ENCODE data around the gene SORL1. TPM values are rescaled to one million over a fixed set of nuclear protein-coding genes. Genes with fewer than 3 reads are reported as not detected.

SORL1 gene
- total and polyA plus RNA-seq, 2 of the 8 experiments (the other 6 are each of a cell fraction or from before 2014, with no cell fraction given): 38.1 to 65.5 TPM

GRCh38 chr11:121650351-121651256 is 198.5 kb downstream of the SORL1 start:
- H3K9me3 ChIP-seq (ENCODE audit: insufficient read depth in 2 of 2, low read depth in 1 of 2, low read length in 1 of 2): no peaks in the 10 kb centered on the region
- no peak overlapping the region for H3K4me2 ChIP-seq (ENCODE audit: insufficient read depth in 1 of 2, low read depth in 2 of 2, low read length in 2 of 2)
- peaks cover 7 to 10% (median 9%) of the 10 kb centered on the region in 4 experiments; a peak in 6 of 7 replicates for H3K4me1 ChIP-seq (replicated peaks in 1 of 4; ENCODE audit: control insufficient read depth in 3 of 4, insufficient read depth in 4 of 4, low read length in 3 of 4)
- H2AFZ ChIP-seq (ENCODE audit: low read length): no peak overlapping the region
- no peak overlapping the region for H3K56ac ChIP-seq (replicated peaks; ENCODE audit: insufficient read length, low read depth, low read length)
- no peak for TF ChIP-seq POLR2A (IDR thresholded peaks at IDR 0.05; ENCODE audit: control extremely low read depth in 1 of 2, low read depth in 2 of 2, low read length in 2 of 2)
- TF ChIP-seq RFX5 (IDR thresholded peaks at IDR 0.05; ENCODE audit: borderline replicate concordance, low read depth, low read length): no peak
- no peak for TF ChIP-seq CEBPB (IDR thresholded peaks at IDR 0.05; ENCODE audit: low read depth, low read length)
- no peak for TF ChIP-seq MAX (IDR thresholded peaks at IDR 0.05)
- no peaks in the 10 kb centered on the region for H3K79me2 ChIP-seq (ENCODE audit: control insufficient read depth in 1 of 2, insufficient read depth in 2 of 2, low read length in 2 of 2)
- H2BK15ac ChIP-seq (ENCODE audit: low read length): no peak overlapping the region
- no peak overlapping the region; the same call in 1 of the 2 replicates for H2BK12ac ChIP-seq (ENCODE audit: low read depth, low read length)
- no peak overlapping the region for H4K8ac ChIP-seq (ENCODE audit: extremely low read depth, insufficient read depth, low read length)
- H3K23ac ChIP-seq (ENCODE audit: insufficient read length): no peak overlapping the region
- H3K36me3 ChIP-seq (ENCODE audit: control insufficient read depth in 2 of 4, insufficient read depth in 4 of 4, low read length in 3 of 4): no peaks in the 10 kb centered on the region
- CTCF ChIA-PET (ENCODE audit: partially characterized antibody): interaction anchor here (0.8 to 2.6 kb wide), 3 partner anchors 375 to 458 kb away, joined by 3 to 8 read pairs (median 3); no protein-coding TSS in a partner anchor
- H3K14ac ChIP-seq (ENCODE audit: insufficient read length): no peak overlapping the region
- no peaks in the 10 kb centered on the region for H3K27me3 ChIP-seq (replicated peaks in 1 of 4; ENCODE audit: control insufficient read depth in 3 of 4, extremely low read depth in 1 of 4, insufficient read depth in 3 of 4, low read length in 3 of 4)
- no peak for FAIRE-seq
- POLR2A ChIA-PET (ENCODE audit: partially characterized antibody): no interaction called here
- DNase-seq (ENCODE audit: low read depth in 1 of 2, low spot score in 2 of 2): no peak
- no peak overlapping the region for H3K4me3 ChIP-seq (ENCODE audit: extremely low read depth in 1 of 4, insufficient read depth in 2 of 4, low read depth in 3 of 4, low read length in 4 of 4)
- H3K79me1 ChIP-seq (ENCODE audit: low read depth, low read length): no peaks in the 10 kb centered on the region
- peaks cover 5% of the 10 kb centered on the region; the same call in 1 of the 2 replicates for H3K23me2 ChIP-seq (ENCODE audit: low read depth, low read length)
- no peak overlapping the region for H2BK120ac ChIP-seq (replicated peaks; ENCODE audit: low read depth, low read length)
- no peak overlapping the region for H2BK20ac ChIP-seq (ENCODE audit: low read length)
- H4K91ac ChIP-seq (replicated peaks; ENCODE audit: insufficient read length, low read length): no peak overlapping the region
- no peak overlapping the region for H2BK5ac ChIP-seq (ENCODE audit: low read depth, low read length)
- no peak overlapping the region for H4K5ac ChIP-seq (ENCODE audit: insufficient read length, low read depth, low read length)
- no peak overlapping the region for H3K4ac ChIP-seq (replicated peaks; ENCODE audit: insufficient read length, low read depth, low read length)
- no peak overlapping the region for H3K9ac ChIP-seq (replicated peaks in 1 of 4; ENCODE audit: extremely low read depth in 1 of 4, low read depth in 3 of 4, low read length in 3 of 4)
- H3K27ac ChIP-seq (ENCODE audit: low read depth, low read length): no peak overlapping the region
- H4K20me1 ChIP-seq (replicated peaks in 1 of 2; ENCODE audit: control insufficient read depth in 1 of 2, insufficient read depth in 2 of 2, low read length in 2 of 2): no peaks in the 10 kb centered on the region
- H3K18ac ChIP-seq (ENCODE audit: extremely low read depth, low read length): no peak overlapping the region
- H2AK5ac ChIP-seq (ENCODE audit: low read depth, low read length): no peak overlapping the region
- 87% methylated on average over 12 of the region's 12 CpGs; no CpG with 5 or more reads in 1 of the 2 experiments for WGBS, 2 experiments (ENCODE audit: extremely low coverage in 1 of 2, insufficient coverage in 1 of 2, insufficient read length in 1 of 2, insufficient replicate concordance in 2 of 2, low coverage in 1 of 2, low lambda C conversion rate in 2 of 2, missing lambda C conversion rate in 1 of 2)

Data from H1 (cell line).